Measurements from ENCODE around the gene PSME1.

PSME1 gene

GRCh38 chr14:24135834-24136683 is at the start of gene PSME1:
TSS of gene PSME1 (plus strand) at chr14:24136194. CDS start at chr14:24136263, 69 bp downstream.
- DNase-seq (ENCODE audit: low read depth in 2 of 2) = peak; percentile 89 to 90

- DNase-seq (ENCODE audit: low read depth in 2 of 2) = no peak
Measured at GRCh38 chr14:24087004-24087403, 49.0 kb upstream of the PSME1 start.

- no peak for DNase-seq (ENCODE audit: low read depth in 2 of 2)
Measured at GRCh38 chr14:24088095-24088494, 47.9 kb upstream of the PSME1 start.

DNA sequence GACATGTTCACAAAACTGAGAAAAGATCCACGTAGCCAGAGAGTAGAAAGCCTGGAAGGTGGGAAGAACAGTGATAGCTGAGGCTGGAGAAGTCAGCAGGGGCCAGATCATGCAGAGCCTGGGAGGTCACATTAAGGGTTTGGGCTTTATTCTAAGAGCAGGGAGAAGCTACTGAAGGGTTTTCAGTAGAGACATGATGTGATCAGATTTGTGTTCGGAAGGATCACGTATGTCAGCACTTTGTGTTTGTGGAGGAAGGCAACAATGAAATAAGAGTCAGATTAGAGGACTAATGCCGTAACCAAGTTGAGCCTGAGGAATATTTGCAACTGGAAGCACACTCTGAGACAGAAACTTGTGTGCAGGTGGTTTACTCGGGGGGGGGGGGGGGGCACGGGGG is 46.1 kb upstream of the PSME1 start:
- DNase-seq (ENCODE audit: low read depth in 2 of 2) = no peak

DNA sequence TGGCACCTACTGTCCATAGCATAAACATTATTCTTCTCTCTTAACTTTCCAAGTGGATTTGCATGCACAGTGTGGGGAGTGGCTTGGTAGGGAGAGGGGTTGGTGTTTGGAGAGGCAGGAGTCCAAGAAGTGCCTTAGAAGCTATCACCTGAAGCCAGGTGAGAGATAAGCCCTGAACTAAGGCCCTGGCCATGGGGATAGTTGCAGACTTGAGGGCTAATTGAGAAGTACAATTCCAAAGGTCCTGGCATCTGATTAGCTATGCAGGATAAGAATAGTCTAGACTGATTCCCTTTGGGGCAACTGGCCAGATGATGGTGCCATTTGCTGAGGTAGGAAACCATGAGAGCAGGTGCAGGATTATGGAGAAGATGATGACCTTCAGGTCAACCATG is 43.9 kb upstream of the PSME1 start:
- no peak for DNase-seq (ENCODE audit: low read depth in 2 of 2)

- DNase-seq (ENCODE audit: low read depth in 2 of 2) = no peak
Measured at GRCh38 chr14:24092505-24093206, 43.3 kb upstream of the PSME1 start.

DNA sequence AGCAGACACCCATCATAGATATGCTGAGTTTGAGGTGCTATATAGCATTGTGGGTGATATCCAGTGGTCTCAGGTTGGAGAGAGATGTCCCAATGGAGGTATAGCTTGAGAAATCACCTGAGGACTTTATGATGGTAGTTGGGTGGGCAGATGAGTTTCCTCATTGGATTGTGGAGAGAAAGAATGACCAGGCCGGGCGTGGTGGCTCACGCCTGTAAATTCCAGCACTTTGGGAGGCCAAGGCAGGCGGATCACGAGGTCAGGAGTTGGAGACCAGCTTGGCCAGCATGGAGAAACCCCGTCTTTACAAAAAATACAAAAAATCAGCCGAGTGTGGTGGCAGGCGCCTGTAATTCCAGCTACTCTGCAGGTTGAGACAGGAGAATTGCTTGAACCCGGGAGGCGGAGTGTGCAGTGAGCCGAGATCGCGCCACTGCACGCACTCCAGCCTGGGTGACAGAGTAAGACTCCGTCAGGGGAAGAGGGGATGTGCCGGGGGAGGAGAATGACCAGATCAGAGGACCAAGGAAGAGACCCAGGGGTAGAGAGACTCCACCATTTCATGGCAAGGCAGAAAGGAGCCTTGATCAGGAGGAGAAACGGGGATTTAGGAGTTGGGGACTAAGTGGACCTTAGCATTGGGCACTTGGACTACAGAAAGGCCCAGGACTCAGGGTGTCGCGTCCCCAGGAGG is 42.6 kb upstream of the PSME1 start:
- DNase-seq (ENCODE audit: low read depth in 2 of 2) = no peak

GRCh38 chr14:24093901-24094840 is 41.8 kb upstream of the PSME1 start, which contains the start of gene PCK2:
TSS of gene PCK2 (plus strand) at chr14:24094311. CDS start at chr14:24094406, 95 bp downstream.
- peak; percentile 71 to 72 for DNase-seq (ENCODE audit: low read depth in 2 of 2)

DNA sequence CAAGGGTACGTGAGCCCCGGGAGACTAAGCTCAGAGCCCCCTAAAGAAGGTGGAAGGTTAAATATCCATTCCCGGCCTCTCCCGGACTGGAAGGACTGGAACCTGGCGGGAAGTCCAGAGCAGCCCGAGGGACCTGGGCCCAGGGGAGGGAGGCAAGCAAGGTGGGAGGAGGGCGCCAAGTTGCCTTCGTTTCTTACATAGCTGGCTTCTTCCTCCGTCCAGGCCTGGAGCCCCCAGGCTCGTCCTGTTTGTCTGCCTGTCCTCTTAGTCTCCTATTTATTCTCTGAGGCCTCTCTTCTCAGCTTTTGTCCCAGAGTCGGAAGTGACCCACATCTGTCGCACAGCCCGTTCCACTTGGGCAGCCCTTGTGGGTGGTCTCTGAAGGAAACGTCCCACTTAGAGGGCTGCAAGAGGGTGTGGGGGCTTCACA is 41.1 kb upstream of the PSME1 start:
- no peak for DNase-seq (ENCODE audit: low read depth in 2 of 2)

DNA sequence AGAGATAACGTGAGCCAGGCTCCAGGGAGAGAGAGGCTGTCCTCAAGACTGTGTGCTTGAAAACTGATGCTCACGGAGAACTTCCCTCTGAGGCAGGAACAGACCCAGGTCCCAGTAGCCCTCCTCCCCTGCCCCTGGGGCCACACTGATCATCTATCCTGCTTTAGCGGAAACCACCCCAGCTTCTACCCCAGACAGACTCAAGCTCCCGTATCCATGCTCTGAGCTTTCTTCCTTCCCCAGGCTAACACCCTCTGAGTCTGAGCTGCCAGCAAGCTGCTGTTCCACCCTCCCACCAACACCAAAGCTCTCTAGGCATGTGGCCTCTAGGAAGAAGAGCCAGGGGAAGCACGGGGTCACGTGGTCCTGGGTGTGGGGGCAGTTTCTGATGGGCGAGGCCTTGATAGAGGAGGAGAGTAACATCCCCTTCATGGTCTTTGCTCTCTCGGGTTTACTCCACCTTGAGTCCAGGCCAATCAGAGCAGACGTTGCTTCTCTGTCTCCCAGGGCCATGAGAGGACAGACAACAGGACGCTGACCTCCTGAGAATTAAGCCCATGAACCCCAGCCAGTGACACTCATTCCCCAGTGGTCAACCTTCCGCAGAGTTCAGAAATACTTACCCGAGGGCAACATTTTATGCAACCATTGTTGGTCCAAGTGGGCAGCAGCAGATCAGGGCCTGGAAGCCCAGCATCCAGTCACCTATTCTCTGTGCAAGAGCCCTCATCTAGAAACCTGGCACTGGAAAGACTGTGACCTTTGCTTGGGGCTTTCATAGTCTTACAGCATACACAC is 40.5 kb upstream of the PSME1 start:
- peak in 1 of 2 donors; percentile 29 for DNase-seq (ENCODE audit: low read depth in 2 of 2)

GRCh38 chr14:24096545-24097181 is 39.3 kb upstream of the PSME1 start:
- no peak for DNase-seq (ENCODE audit: low read depth in 2 of 2)

- no peak for DNase-seq (ENCODE audit: low read depth in 2 of 2)
Measured at GRCh38 chr14:24098229-24098926, 37.6 kb upstream of the PSME1 start.

GRCh38 chr14:24098927-24099813 is 36.8 kb upstream of the PSME1 start:
- DNase-seq (ENCODE audit: low read depth in 2 of 2) = no peak

DNA sequence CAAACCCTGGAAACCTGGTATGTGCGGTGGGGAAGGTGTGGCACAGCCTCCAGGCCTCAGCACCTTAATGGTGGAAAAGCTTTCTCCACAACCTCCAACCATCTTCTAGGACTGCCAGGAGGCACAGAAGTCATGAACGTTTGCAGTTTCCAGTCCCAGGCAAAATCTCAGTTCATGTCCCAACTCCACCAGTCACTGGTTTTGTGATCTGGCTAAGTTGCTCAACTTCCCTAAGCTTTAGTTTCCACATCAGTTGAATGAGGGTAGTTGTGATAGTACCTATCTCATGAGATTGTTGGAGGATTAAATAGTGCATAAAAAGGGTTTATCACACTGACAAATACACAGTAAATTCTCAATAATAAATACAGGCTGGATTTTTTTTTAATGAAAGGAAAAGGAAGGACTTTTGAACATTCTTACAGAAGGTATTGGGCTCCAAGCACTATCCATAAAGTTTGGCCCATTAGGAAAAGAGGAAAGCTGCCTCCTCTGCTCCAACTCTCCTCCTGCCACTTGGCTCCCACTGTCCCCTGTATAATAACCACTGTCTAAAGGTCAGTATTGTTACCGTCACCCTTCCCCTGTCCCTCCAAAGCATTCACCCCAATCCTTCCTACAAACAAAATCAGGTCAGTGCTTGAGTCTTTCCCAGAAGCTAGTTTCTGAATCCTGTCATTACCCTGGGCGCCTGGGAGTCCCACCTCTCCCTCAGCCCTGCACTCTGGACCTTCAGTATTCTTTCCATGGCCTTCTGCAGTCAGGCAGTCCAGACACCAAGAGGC is 35.6 kb upstream of the PSME1 start:
- no peak for DNase-seq (ENCODE audit: low read depth in 2 of 2)

DNA sequence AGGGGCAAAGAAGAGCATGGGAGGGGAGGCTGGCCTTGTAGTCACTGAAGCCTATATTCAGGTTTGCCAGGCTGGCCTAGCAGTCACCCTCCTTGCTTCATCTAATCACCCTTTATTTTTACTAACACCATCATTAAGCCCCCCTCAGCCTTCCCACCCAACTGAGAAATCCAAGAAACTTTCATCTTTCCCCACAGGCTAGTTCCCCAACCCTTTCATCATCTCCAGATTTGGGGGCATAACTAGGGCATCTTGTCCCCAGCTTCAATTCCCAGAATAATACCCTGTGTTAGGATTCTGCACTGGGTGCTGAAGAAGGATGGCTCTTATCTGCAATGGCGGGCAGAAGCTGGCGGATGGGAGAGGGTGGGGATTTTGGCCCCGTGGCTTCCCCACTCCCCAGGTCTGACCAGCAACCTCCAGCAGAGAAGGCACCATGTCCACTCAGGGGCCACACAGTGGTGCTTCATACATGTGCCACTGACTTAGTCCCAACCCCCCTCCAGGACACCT is 35.0 kb upstream of the PSME1 start:
- no peak for DNase-seq (ENCODE audit: low read depth in 2 of 2)

DNA sequence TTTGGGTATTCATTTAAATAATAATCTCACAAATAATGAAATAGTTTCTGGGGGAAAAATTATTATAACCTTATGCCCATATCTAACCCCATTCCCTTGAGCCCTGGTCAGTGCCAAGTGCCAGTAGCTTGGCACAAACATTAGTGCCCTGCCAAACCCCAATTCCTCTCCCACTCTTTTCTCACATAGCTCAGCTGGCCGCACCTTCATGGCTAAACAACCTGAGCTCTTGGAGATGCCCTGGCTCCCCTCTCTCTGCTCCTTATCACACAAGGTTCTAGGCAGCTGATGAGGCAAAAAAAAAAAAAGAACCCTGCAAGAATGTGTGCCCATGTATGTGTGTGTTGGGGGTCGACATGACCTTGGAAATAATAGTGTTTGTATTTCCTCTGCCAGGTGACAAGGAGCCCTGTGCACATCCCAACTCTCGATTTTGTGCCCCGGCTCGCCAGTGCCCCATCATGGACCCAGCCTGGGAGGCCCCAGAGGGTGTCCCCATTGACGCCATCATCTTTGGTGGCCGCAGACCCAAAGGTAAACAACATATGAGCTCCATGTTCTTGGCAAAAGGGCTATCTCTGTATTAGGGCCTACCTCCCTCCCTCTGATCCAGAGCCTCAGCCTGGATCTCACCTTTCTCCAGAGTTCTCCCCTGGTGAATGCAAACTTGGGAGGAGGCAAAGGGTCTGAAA is 33.5 kb upstream of the PSME1 start:
- no peak for DNase-seq (ENCODE audit: low read depth in 2 of 2)

DNA sequence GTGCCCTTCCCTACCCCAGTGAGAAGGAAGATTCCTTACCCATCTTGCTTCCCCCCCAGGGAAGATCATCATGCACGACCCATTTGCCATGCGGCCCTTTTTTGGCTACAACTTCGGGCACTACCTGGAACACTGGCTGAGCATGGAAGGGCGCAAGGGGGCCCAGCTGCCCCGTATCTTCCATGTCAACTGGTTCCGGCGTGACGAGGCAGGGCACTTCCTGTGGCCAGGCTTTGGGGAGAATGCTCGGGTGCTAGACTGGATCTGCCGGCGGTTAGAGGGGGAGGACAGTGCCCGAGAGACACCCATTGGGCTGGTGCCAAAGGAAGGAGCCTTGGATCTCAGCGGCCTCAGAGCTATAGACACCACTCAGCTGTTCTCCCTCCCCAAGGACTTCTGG is 32.5 kb upstream of the PSME1 start:
- DNase-seq (ENCODE audit: low read depth in 2 of 2) = no peak

Measured in activated CD8-positive, alpha-beta memory T cell treated with anti-CD3 and anti-CD28 coated beads for 4 hours (primary cell).